GM23338 (cell line): ENCODE data around the gene ZDHHC13. TPM values are rescaled to one million over a fixed set of nuclear protein-coding genes. Genes with fewer than 3 reads are reported as not detected.

ENCODE experiments used
- ATAC-seq: fragments of 200-7000 bp; cut with Tn5 transposase; 3 replicates; pipeline ENCODE4 v1.9.1; 2020
- DNase-seq: peaks from one replicate; pipeline ENCODE4 v3.0.0-alpha.2; 2015; ENCODE audit warnings: low spot score
- H2AFZ ChIP-seq: fragments of 200-600 bp; sonication (generic); 2 replicates; pipeline ENCODE4 v1.8.0; 2016; ENCODE audit warnings: antibody characterized with exemption, mild to moderate bottlenecking, moderate library complexity
- H3F3A ChIP-seq: fragments of 200-600 bp; sonication (generic); replicated peaks from 2 replicates; pipeline ENCODE4 v1.8.0; 2017; ENCODE audit warnings: antibody characterized with exemption, mixed run types, low read depth
- H3K27ac ChIP-seq: fragments of 200-600 bp; sonication (generic); 2 replicates; pipeline ENCODE4 v1.6.1; 2016; ENCODE audit warnings: low read depth
- H3K27me3 ChIP-seq: fragments of 200-600 bp; sonication (generic); 2 replicates; pipeline ENCODE4 v1.8.0; 2016; ENCODE audit warnings: mild to moderate bottlenecking, mixed run types, moderate library complexity; ENCODE audit not compliant: insufficient read depth
- H3K36me3 ChIP-seq: fragments of 200-600 bp; sonication (generic); 2 replicates; pipeline ENCODE4 v1.8.0; 2016; ENCODE audit warnings: mild to moderate bottlenecking; ENCODE audit not compliant: insufficient read depth
- H3K4me1 ChIP-seq: fragments of 200-600 bp; sonication (generic); 2 replicates; pipeline ENCODE4 v1.8.0; 2016; ENCODE audit warnings: mild to moderate bottlenecking, moderate library complexity; ENCODE audit not compliant: insufficient read depth
- H3K4me2 ChIP-seq: fragments of 200-600 bp; sonication (generic); 2 replicates; pipeline ENCODE4 v1.7.1; 2017; ENCODE audit warnings: mixed run types
- H3K4me3 ChIP-seq: fragments of 200-600 bp; sonication (generic); 2 replicates; pipeline ENCODE4 v1.6.1; 2016; ENCODE audit warnings: mixed run types
- H3K79me2 ChIP-seq: fragments of 200-600 bp; sonication (generic); replicated peaks from 2 replicates; pipeline ENCODE4 v1.8.0; 2017; ENCODE audit warnings: mild to moderate bottlenecking; ENCODE audit not compliant: insufficient read depth
- H3K9me2 ChIP-seq: fragments of 200-600 bp; sonication (generic); 2 replicates; pipeline ENCODE4 v1.8.0; 2017; ENCODE audit not compliant: insufficient read depth
- H4K20me1 ChIP-seq: fragments of 200-600 bp; sonication (generic); replicated peaks from 2 replicates; pipeline ENCODE4 v1.8.0; 2017; ENCODE audit warnings: mild to moderate bottlenecking; ENCODE audit not compliant: insufficient read depth
- H3K27ac Mint-ChIP-seq: 2 replicates; pipeline ENCODE4 v1.8.0; 2020; ENCODE audit warnings: inconsistent platforms, mild to moderate bottlenecking, moderate library complexity, mixed read lengths
- H3K27me3 Mint-ChIP-seq: 3 replicates; pipeline ENCODE4 v1.8.0; 2022; ENCODE audit warnings: low read depth, mild to moderate bottlenecking, moderate library complexity, mixed read lengths, inconsistent platforms; ENCODE audit not compliant: insufficient read depth, poor library complexity
- H3K36me3 Mint-ChIP-seq: 3 replicates; pipeline ENCODE4 v1.8.0; 2021; ENCODE audit warnings: low read depth, mild to moderate bottlenecking, inconsistent platforms, moderate library complexity, mixed read lengths
- H3K4me1 Mint-ChIP-seq: 3 replicates; pipeline ENCODE4 v1.8.0; 2020; ENCODE audit warnings: mild to moderate bottlenecking, inconsistent platforms, mixed read lengths
- H3K4me3 Mint-ChIP-seq: 3 replicates; pipeline ENCODE4 v1.8.0; 2021; ENCODE audit warnings: moderate library complexity, mild to moderate bottlenecking, inconsistent platforms, mixed read lengths
- H3K9me3 Mint-ChIP-seq: 3 replicates; pipeline ENCODE4 v1.8.0; 2020; ENCODE audit warnings: moderate library complexity, mild to moderate bottlenecking, inconsistent platforms, mixed read lengths
- EZH2phosphoT487 ChIP-seq: fragments of 200-600 bp; sonication (generic); IDR thresholded peaks from one replicate; pipeline ENCODE4 v1.8.1; 2018; ENCODE audit warnings: antibody characterized with exemption; ENCODE audit not compliant: unreplicated experiment
- NANOG ChIP-seq: IDR thresholded peaks from 2 replicates; pipeline ENCODE4 v1.6.1; 2016; ENCODE audit warnings: antibody characterized with exemption, borderline replicate concordance
- POLR2AphosphoS5 ChIP-seq: IDR thresholded peaks from 2 replicates; pipeline ENCODE4 v1.6.1; 2016; ENCODE audit warnings: antibody characterized with exemption, low read depth
- REST ChIP-seq: IDR thresholded peaks from one replicate; pipeline ENCODE4 v1.6.1; 2018; ENCODE audit warnings: antibody characterized with exemption; ENCODE audit not compliant: unreplicated experiment
- STAT1 ChIP-seq: IDR thresholded peaks from one replicate; pipeline ENCODE4 v1.6.1; 2016; ENCODE audit warnings: antibody characterized with exemption; ENCODE audit not compliant: unreplicated experiment
- ZNF331 ChIP-seq: fragments of 250-450 bp; sonication (Bioruptor Pico); IDR thresholded peaks from 2 replicates; pipeline ENCODE4 v1.5.0; 2020; ENCODE audit warnings: low read depth, mild to moderate bottlenecking, moderate library complexity
- polyA plus RNA-seq: library from polyadenylated mRNA; unstranded; fragments of >200 nt; fragmentation: Nextera tagmentation; extraction: Ambion mirVana; gene quantifications from 2 replicates; pipeline ENCODE4 v1.2.1, GENCODE V29; 2016
- total RNA-seq: library from RNA; depleted of rRNA; stranded (reverse); fragments of >200 nt; shearing (Covaris generic); gene quantifications from 2 replicates; pipeline ENCODE4 v1.2.3, GENCODE V29; 2014
- TF ChIP-seq, protein P1 (sequence below), 2 experiments: fragments of 200-600 bp in 1 of 2; sonication (generic) in 1 of 2; conservative IDR thresholded peaks; 2 replicates each; pipeline versions ENCODE4 v1.5.1 to v1.6.1; 2016 to 2017; ENCODE audit warnings: antibody characterized with exemption in 2 of 2, low read depth in 2 of 2, mild to moderate bottlenecking in 2 of 2, moderate library complexity in 1 of 2
- TF ChIP-seq, protein P2 (sequence below): IDR thresholded peaks from 2 replicates; pipeline ENCODE4 v1.6.1; 2016; ENCODE audit warnings: antibody characterized with exemption

Gene ZDHHC13
- total and polyA plus RNA-seq, 2 experiments from 2014 or later, result 21.0 to 27.7 TPM

GRCh38 chr11:19208959-19209546 lies 92.1 kb downstream of the ZDHHC13 start:
- DNase-seq (no peak), ATAC-seq (no peak)
- Mint-ChIP-seq H3K27me3 (no peaks in the 10 kb centered on the region), H3K4me3 (no peak overlapping the region), H3K36me3 (no peaks in the 10 kb centered on the region), H3K27ac (no peak overlapping the region), H3K9me3 (no peaks in the 10 kb centered on the region), H3K4me1 (peaks cover 10% of the 10 kb centered on the region; the same call in 2 of the 3 replicates)
- H3K4me1 ChIP-seq, result no peaks in the 10 kb centered on the region
- H3K9me2 ChIP-seq, result no peaks in the 10 kb centered on the region
- TF ChIP-seq REST, result no peak
- no peak for TF ChIP-seq NANOG
- no peak for TF ChIP-seq STAT1
- TF ChIP-seq, protein P1, sequence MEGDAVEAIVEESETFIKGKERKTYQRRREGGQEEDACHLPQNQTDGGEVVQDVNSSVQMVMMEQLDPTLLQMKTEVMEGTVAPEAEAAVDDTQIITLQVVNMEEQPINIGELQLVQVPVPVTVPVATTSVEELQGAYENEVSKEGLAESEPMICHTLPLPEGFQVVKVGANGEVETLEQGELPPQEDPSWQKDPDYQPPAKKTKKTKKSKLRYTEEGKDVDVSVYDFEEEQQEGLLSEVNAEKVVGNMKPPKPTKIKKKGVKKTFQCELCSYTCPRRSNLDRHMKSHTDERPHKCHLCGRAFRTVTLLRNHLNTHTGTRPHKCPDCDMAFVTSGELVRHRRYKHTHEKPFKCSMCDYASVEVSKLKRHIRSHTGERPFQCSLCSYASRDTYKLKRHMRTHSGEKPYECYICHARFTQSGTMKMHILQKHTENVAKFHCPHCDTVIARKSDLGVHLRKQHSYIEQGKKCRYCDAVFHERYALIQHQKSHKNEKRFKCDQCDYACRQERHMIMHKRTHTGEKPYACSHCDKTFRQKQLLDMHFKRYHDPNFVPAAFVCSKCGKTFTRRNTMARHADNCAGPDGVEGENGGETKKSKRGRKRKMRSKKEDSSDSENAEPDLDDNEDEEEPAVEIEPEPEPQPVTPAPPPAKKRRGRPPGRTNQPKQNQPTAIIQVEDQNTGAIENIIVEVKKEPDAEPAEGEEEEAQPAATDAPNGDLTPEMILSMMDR (conservative IDR thresholded peaks at IDR 0.05; ENCODE audit: low read depth in 2 of 2), result no peak
- TF ChIP-seq EZH2phosphoT487, result no peak
- TF ChIP-seq POLR2AphosphoS5, result no peak
- H3K4me3 ChIP-seq, result no peak overlapping the region
- no peak overlapping the region for H3K27ac ChIP-seq
- H3K27me3 ChIP-seq, result no peaks in the 10 kb centered on the region
- 0 out of 2 replicates have a peak overlapping the region, but pooled peaks have one; percentile 14 for H2AFZ ChIP-seq
- H4K20me1 ChIP-seq, result no peaks in the 10 kb centered on the region
- H3K79me2 ChIP-seq, result no peaks in the 10 kb centered on the region
- H3K36me3 ChIP-seq, result no peaks in the 10 kb centered on the region
- H3F3A ChIP-seq, result no peaks in the 10 kb centered on the region
- H3K4me2 ChIP-seq, result no peak overlapping the region

- peak; percentile 39; the same call in 2 of the 3 replicates for ATAC-seq
- Histone ChIP-seq H4K20me1 (no peaks in the 10 kb centered on the region), H3K9me2 (no peaks in the 10 kb centered on the region), H3K36me3 (no peaks in the 10 kb centered on the region), H3K4me2 (no peak overlapping the region), H3F3A (no peaks in the 10 kb centered on the region), H2AFZ (no peak overlapping the region), H3K27ac (no peak overlapping the region), H3K27me3 (no peaks in the 10 kb centered on the region), H3K79me2 (no peaks in the 10 kb centered on the region), H3K4me3 (no peak overlapping the region), H3K4me1 (no peaks in the 10 kb centered on the region)
- TF ChIP-seq ZNF331 (CRISPR knock-in tag), result no peak
- TF ChIP-seq, protein P2, sequence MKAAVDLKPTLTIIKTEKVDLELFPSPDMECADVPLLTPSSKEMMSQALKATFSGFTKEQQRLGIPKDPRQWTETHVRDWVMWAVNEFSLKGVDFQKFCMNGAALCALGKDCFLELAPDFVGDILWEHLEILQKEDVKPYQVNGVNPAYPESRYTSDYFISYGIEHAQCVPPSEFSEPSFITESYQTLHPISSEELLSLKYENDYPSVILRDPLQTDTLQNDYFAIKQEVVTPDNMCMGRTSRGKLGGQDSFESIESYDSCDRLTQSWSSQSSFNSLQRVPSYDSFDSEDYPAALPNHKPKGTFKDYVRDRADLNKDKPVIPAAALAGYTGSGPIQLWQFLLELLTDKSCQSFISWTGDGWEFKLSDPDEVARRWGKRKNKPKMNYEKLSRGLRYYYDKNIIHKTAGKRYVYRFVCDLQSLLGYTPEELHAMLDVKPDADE, result no peak
- TF ChIP-seq, protein P1 (conservative IDR thresholded peaks at IDR 0.05; ENCODE audit: low read depth in 2 of 2), result no peak
- Mint-ChIP-seq H3K4me1 (peaks cover 10% of the 10 kb centered on the region; the same call in 2 of the 3 replicates), H3K4me3 (no peak overlapping the region), H3K27me3 (no peaks in the 10 kb centered on the region), H3K27ac (no peak overlapping the region), H3K9me3 (no peaks in the 10 kb centered on the region), H3K36me3 (no peaks in the 10 kb centered on the region)
- peak; percentile 32 for DNase-seq
These were observed 92.8 kb downstream of the ZDHHC13 start for GRCh38 chr11:19209617-19210370.
